Gastroesophageal sphincter (tissue), 4 donors: ENCODE data around the gene SLC29A2. TPM values are rescaled to one million over a fixed set of nuclear protein-coding genes. Genes with fewer than 3 reads are reported as not detected.
A peak's percentile ranks its signal among the peaks of the same experiment; 100 is the strongest.

Source experiments
- ATAC-seq: fragments of 150-250 bp; one replicate; pipeline ENCODE4 v1.9.1; 2016; ENCODE audit warnings: mild to moderate bottlenecking, moderate library complexity
- H3K27ac ChIP-seq, 4 donors: fragments of 200-600 bp; sonication (generic) in 3 of 4; 1 replicate in 3 of 4; 2 replicates in 1 of 4; pipeline ENCODE4 v1.5.1; 2016 to 2019
- H3K27me3 ChIP-seq: fragments of 200-600 bp; sonication (generic); one replicate; pipeline ENCODE4 v1.5.1; 2019
- H3K36me3 ChIP-seq, 2 donors: fragments of 200-600 bp; sonication (generic); one replicate each; pipeline ENCODE4 v1.5.1; 2019; ENCODE audit warnings: control low read depth in 1 of 2
- H3K4me1 ChIP-seq, 3 donors: fragments of 200-600 bp; sonication (generic); 1 replicate in 2 of 3; 2 replicates in 1 of 3; pipeline ENCODE4 v1.5.1; 2016 to 2019; ENCODE audit warnings: control low read depth in 2 of 3
- H3K4me3 ChIP-seq, 2 donors: fragments of 200-600 bp; sonication (generic); one replicate each; pipeline ENCODE4 v1.5.1; 2019; ENCODE audit warnings: mild to moderate bottlenecking in 1 of 2, moderate library complexity in 1 of 2
- H3K9me3 ChIP-seq, 3 donors: fragments of 200-600 bp; sonication (generic); one replicate each; pipeline ENCODE4 v1.5.1; 2017 to 2019; ENCODE audit warnings: control low read depth in 2 of 3
- EP300 ChIP-seq: sonication (generic); formaldehyde crosslinking; IDR thresholded peaks from one replicate; pipeline ENCODE4 v1.6.1; 2017; ENCODE audit warnings: antibody characterized with exemption, mild to moderate bottlenecking
- POLR2A ChIP-seq, 2 donors: fragments of 450-650 bp; IDR thresholded peaks; one replicate each; pipeline ENCODE4 v1.6.1; 2017; ENCODE audit warnings: antibody characterized with exemption in 2 of 2, mild to moderate bottlenecking in 2 of 2, moderate library complexity in 1 of 2
- POLR2AphosphoS5 ChIP-seq: sonication (generic); formaldehyde crosslinking; IDR thresholded peaks from one replicate; pipeline ENCODE4 v1.6.1; 2017; ENCODE audit warnings: antibody characterized with exemption
- WGBS, 2 donors: methylation state at CpG; one replicate each; pipeline ENCODE4 v1.1.5; 2018; ENCODE audit warnings: low coverage in 1 of 2; 5-methylcytosine and 5-hydroxymethylcytosine counted together
- total RNA-seq, 4 donors: library from RNA; depleted of rRNA; stranded (reverse); fragments of >200 nt; gene quantifications; one replicate each; pipeline ENCODE4 v1.1.0, GENCODE V29; 2016
- TF ChIP-seq, protein P1 (sequence below), 4 experiments: fragments of 200-600 bp in 2 of 4; fragments of 450-650 bp in 2 of 4; sonication (generic) in 1 of 4; IDR thresholded peaks; one replicate each; pipeline ENCODE4 v1.5.1; 2017 to 2019; ENCODE audit warnings: antibody characterized with exemption in 4 of 4, mild to moderate bottlenecking in 2 of 4, moderate library complexity in 2 of 4

SLC29A2 gene
- total RNA-seq, 4 donors from 2014 or later, result 0.27 to 3.2 (median 1.2) TPM

DNA sequence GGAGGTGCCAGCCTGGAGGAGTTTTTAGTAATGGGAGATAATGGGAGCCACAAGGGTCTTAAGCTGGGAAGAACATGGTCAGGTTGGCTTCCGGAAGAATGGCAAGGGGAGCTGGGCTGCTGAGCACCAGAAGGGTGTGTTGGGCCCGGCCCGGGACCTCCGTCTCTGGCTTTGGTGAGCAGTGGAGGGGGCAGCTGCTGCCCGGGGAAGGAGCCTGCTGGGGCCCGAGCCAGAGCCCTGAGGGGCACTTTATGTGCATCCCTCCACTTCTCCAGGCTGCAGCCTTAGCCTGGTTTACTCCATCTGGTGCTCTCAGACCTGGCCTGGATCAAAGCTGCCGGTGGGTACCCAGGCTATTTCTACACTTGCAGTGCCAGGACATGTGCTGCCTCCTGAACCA is 40.5 kb upstream of the SLC29A2 start:
- WGBS, 2 donors, result 36 to 50% methylated on average over 1 to 7 of the region's 7 CpGs
- no peaks in the 10 kb centered on the region for H3K36me3 ChIP-seq
- H3K9me3 ChIP-seq, result no peaks in the 10 kb centered on the region
- peak overlapping the region in 3 of 4 donors; percentile 40 to 92 (median 88) for H3K27ac ChIP-seq
- H3K4me3 ChIP-seq, result peak overlapping the region in 1 of 2 donors; percentile 59
- H3K27me3 ChIP-seq, result peaks cover 14% of the 10 kb centered on the region
- peaks cover 0 to 65% (median 4%) of the 10 kb centered on the region in 3 donors for H3K4me1 ChIP-seq
- no peak for ATAC-seq
- TF ChIP-seq EP300 (no peak), POLR2AphosphoS5 (no peak), POLR2A (IDR thresholded peaks at IDR 0.05) (no peak)
- TF ChIP-seq, protein P1, sequence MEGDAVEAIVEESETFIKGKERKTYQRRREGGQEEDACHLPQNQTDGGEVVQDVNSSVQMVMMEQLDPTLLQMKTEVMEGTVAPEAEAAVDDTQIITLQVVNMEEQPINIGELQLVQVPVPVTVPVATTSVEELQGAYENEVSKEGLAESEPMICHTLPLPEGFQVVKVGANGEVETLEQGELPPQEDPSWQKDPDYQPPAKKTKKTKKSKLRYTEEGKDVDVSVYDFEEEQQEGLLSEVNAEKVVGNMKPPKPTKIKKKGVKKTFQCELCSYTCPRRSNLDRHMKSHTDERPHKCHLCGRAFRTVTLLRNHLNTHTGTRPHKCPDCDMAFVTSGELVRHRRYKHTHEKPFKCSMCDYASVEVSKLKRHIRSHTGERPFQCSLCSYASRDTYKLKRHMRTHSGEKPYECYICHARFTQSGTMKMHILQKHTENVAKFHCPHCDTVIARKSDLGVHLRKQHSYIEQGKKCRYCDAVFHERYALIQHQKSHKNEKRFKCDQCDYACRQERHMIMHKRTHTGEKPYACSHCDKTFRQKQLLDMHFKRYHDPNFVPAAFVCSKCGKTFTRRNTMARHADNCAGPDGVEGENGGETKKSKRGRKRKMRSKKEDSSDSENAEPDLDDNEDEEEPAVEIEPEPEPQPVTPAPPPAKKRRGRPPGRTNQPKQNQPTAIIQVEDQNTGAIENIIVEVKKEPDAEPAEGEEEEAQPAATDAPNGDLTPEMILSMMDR (IDR thresholded peaks at IDR 0.05), result no peak

GRCh38 chr11:66411323-66411722 is 39.8 kb upstream of the SLC29A2 start:
- Histone ChIP-seq H3K4me3 (peak overlapping the region; percentile 3 to 59), H3K27ac (peak overlapping the region in 3 of 4 donors; percentile 85 to 92 (median 88)), H3K9me3 (no peaks in the 10 kb centered on the region), H3K36me3 (no peaks in the 10 kb centered on the region), H3K27me3 (peaks cover 14% of the 10 kb centered on the region), H3K4me1 (peaks cover 0 to 65% (median 4%) of the 10 kb centered on the region in 3 donors)
- no peak for ATAC-seq
- WGBS, 2 donors, result 13 to 41% methylated on average over 1 to 4 of the region's 4 CpGs
- no peak for TF ChIP-seq POLR2A (IDR thresholded peaks at IDR 0.05)
- TF ChIP-seq, protein P1 (IDR thresholded peaks at IDR 0.05), result no peak
- no peak for TF ChIP-seq POLR2AphosphoS5
- no peak for TF ChIP-seq EP300

DNA sequence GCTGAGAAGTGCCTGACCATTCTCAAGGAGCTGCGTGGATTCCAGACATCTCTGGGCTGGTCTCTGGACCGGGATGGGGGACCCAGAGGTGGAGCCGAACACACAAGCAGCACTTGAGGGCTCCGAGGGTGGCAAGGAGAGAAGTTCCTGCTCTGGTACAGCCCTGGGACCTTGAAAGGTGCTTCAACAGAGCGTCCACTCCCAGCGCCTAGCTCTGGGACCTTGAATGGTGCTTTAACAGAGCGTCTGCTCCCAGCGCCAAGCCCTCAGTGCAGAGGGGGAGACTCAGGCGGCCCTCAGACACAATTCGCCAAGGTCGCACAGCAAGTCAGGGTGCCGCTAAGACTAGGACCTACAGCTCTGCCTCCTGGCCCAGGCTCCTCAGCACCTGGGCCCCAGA is 38.6 kb upstream of the SLC29A2 start:
- H3K36me3 ChIP-seq, result no peaks in the 10 kb centered on the region
- peak overlapping the region in 1 of 2 donors; percentile 59 for H3K4me3 ChIP-seq
- TF ChIP-seq, protein P1 (IDR thresholded peaks at IDR 0.05), result no peak
- no peak for TF ChIP-seq POLR2A (IDR thresholded peaks at IDR 0.05)
- TF ChIP-seq EP300, result no peak
- no peak for TF ChIP-seq POLR2AphosphoS5
- 59% methylated on average over 4 of the region's 12 CpGs; no CpG with 5 or more reads in 1 of the 2 donors for WGBS, 2 donors
- ATAC-seq, result no peak
- peaks cover 0 to 65% (median 4%) of the 10 kb centered on the region in 3 donors for H3K4me1 ChIP-seq
- H3K27me3 ChIP-seq, result peaks cover 14% of the 10 kb centered on the region
- H3K27ac ChIP-seq, result peak overlapping the region; percentile 40 to 92 (median 86)
- H3K9me3 ChIP-seq, result no peaks in the 10 kb centered on the region

- no peaks in the 10 kb centered on the region for H3K9me3 ChIP-seq
- H3K27ac ChIP-seq, result peak overlapping the region; percentile 40 to 92 (median 86)
- TF ChIP-seq POLR2A (IDR thresholded peaks at IDR 0.05) (no peak), EP300 (no peak), POLR2AphosphoS5 (no peak)
- TF ChIP-seq, protein P1 (IDR thresholded peaks at IDR 0.05), result no peak
- H3K36me3 ChIP-seq, result no peaks in the 10 kb centered on the region
- no peak for ATAC-seq
- H3K27me3 ChIP-seq, result peaks cover 14% of the 10 kb centered on the region
- 60% methylated on average over 1 of the region's 15 CpGs; no CpG with 5 or more reads in 1 of the 2 donors for WGBS, 2 donors
- H3K4me1 ChIP-seq, result peaks cover 0 to 58% (median 4%) of the 10 kb centered on the region in 3 donors
- peak overlapping the region; percentile 30 to 59 for H3K4me3 ChIP-seq
These were observed 37.7 kb upstream of the SLC29A2 start for GRCh38 chr11:66409226-66409625.
